H1 (cell line): Measurements from ENCODE around the gene WDR76. TPM values are rescaled to one million over a fixed set of nuclear protein-coding genes. Genes with fewer than 3 reads are reported as not detected.

Experiments
- CTCF ChIA-PET: fragments of 300-600 bp; sonication (Branson Sonifier 250); formaldehyde crosslinking; loops from one replicate; lab custom pipeline; 2021; ENCODE audit not compliant: partially characterized antibody; lab: Charles Lee
- POLR2A ChIA-PET: fragments of 300-600 bp; sonication (Branson Sonifier 250); formaldehyde crosslinking; loops from one replicate; lab custom pipeline; 2021; ENCODE audit warnings: inconsistent platforms; ENCODE audit not compliant: partially characterized antibody; lab: Charles Lee
- DNase-seq, 2 experiments: peaks; one replicate each; pipeline versions ENCODE4 v3.0.0 to v3.0.0-alpha.2; 2010 to 2022; ENCODE audit warnings: low spot score in 2 of 2, low read depth in 1 of 2, mixed read lengths in 1 of 2
- FAIRE-seq: peaks from 2 replicates; lab custom pipeline; 2011; peaks lifted over from hg19 to GRCh38; lab: Jason Lieb, UNC
- H2AFZ ChIP-seq: 2 replicates; pipeline ENCODE4 v1.8.1; 2012; ENCODE audit warnings: low read length, inconsistent platforms
- H2AK5ac ChIP-seq: 2 replicates; pipeline ENCODE4 v1.6.1; 2013; ENCODE audit warnings: low read depth, low read length
- H2BK120ac ChIP-seq: replicated peaks from 2 replicates; pipeline ENCODE3; 2013; ENCODE audit warnings: low read depth, low read length, inconsistent platforms
- H2BK12ac ChIP-seq: 2 replicates; pipeline ENCODE4 v1.6.1; 2013; ENCODE audit warnings: low read depth, low read length
- H2BK15ac ChIP-seq: 2 replicates; pipeline ENCODE4 v1.6.1; 2013; ENCODE audit warnings: low read length
- H2BK20ac ChIP-seq: 2 replicates; pipeline ENCODE4 v1.6.1; 2013; ENCODE audit warnings: low read length
- H2BK5ac ChIP-seq: 2 replicates; pipeline ENCODE4 v1.6.1; 2013; ENCODE audit warnings: low read depth, low read length
- H3K14ac ChIP-seq: 2 replicates; pipeline ENCODE4 v1.6.1; 2013; ENCODE audit warnings: inconsistent platforms; ENCODE audit not compliant: insufficient read length
- H3K18ac ChIP-seq: 2 replicates; pipeline ENCODE4 v1.6.1; 2013; ENCODE audit warnings: low read length; ENCODE audit errors: extremely low read depth
- H3K23ac ChIP-seq: 2 replicates; pipeline ENCODE4 v1.6.1; 2013; ENCODE audit warnings: inconsistent platforms; ENCODE audit not compliant: insufficient read length
- H3K23me2 ChIP-seq: 2 replicates; pipeline ENCODE4 v1.6.1; 2013; ENCODE audit warnings: low read depth, low read length
- H3K27ac ChIP-seq: 2 replicates; pipeline ENCODE4 v1.6.1; 2011; ENCODE audit warnings: low read depth, low read length, inconsistent platforms
- H3K27me3 ChIP-seq, 4 experiments: replicated peaks in 1 of 4; 1 replicate in 1 of 4; 2 replicates in 3 of 4; pipeline versions ENCODE4 v1.6.1 to v1.8.1; 2011 to 2013; ENCODE audit warnings: low read length in 3 of 4, mild to moderate bottlenecking in 3 of 4, inconsistent platforms in 2 of 4, mixed read lengths in 2 of 4, moderate library complexity in 1 of 4; ENCODE audit not compliant: control insufficient read depth in 3 of 4, insufficient read depth in 3 of 4; ENCODE audit errors: extremely low read depth in 1 of 4
- H3K36me3 ChIP-seq, 4 experiments: 2 replicates each; pipeline versions ENCODE4 v1.6.1 to v1.8.1; 2011 to 2013; ENCODE audit warnings: mild to moderate bottlenecking in 4 of 4, low read length in 3 of 4, moderate library complexity in 2 of 4, control low read depth in 1 of 4, inconsistent platforms in 1 of 4; ENCODE audit not compliant: insufficient read depth in 4 of 4, control insufficient read depth in 2 of 4
- H3K4ac ChIP-seq: replicated peaks from 2 replicates; pipeline ENCODE3; 2013; ENCODE audit warnings: low read length, low read depth, mixed read lengths, inconsistent platforms; ENCODE audit not compliant: insufficient read length
- H3K4me1 ChIP-seq, 4 experiments: replicated peaks in 1 of 4; 1 replicate in 1 of 4; 2 replicates in 3 of 4; pipeline versions ENCODE4 v1.6.1 to v1.8.1; 2011 to 2013; ENCODE audit warnings: low read length in 3 of 4, inconsistent platforms in 2 of 4, mixed read lengths in 1 of 4; ENCODE audit not compliant: insufficient read depth in 4 of 4, control insufficient read depth in 3 of 4
- H3K4me2 ChIP-seq, 2 experiments: 2 replicates each; pipeline versions ENCODE4 v1.6.1 to v1.8.1; 2011 to 2013; ENCODE audit warnings: low read depth in 2 of 2, low read length in 2 of 2, control low read depth in 1 of 2, inconsistent platforms in 1 of 2, mild to moderate bottlenecking in 1 of 2; ENCODE audit not compliant: insufficient read depth in 1 of 2
- H3K4me3 ChIP-seq, 4 experiments: fragments of 200-600, 300-600 bp in 1 of 4; sonication (generic), shearing (Covaris generic), sonication (Bioruptor Twin) in 1 of 4; 2 replicates each; pipeline versions ENCODE4 v1.5.1 to v1.8.1; 2011 to 2016; ENCODE audit warnings: low read length in 4 of 4, low read depth in 3 of 4, control low read depth in 2 of 4, inconsistent platforms in 2 of 4, mild to moderate bottlenecking in 2 of 4, mixed read lengths in 1 of 4, moderate library complexity in 1 of 4; ENCODE audit not compliant: insufficient read depth in 2 of 4; ENCODE audit errors: extremely low read depth in 1 of 4
- H3K56ac ChIP-seq: replicated peaks from 2 replicates; pipeline ENCODE3; 2013; ENCODE audit warnings: low read depth, mild to moderate bottlenecking, mixed read lengths, low read length, inconsistent platforms; ENCODE audit not compliant: insufficient read length
- H3K79me1 ChIP-seq: 2 replicates; pipeline ENCODE4 v1.6.1; 2013; ENCODE audit warnings: low read depth, low read length, control low read depth
- H3K79me2 ChIP-seq, 2 experiments: 2 replicates each; pipeline versions ENCODE4 v1.6.1 to v1.8.1; 2012 to 2013; ENCODE audit warnings: low read length in 2 of 2, mild to moderate bottlenecking in 2 of 2, inconsistent platforms in 1 of 2; ENCODE audit not compliant: insufficient read depth in 2 of 2, control insufficient read depth in 1 of 2
- H3K9ac ChIP-seq, 4 experiments: replicated peaks in 1 of 4; 1 replicate in 1 of 4; 2 replicates in 3 of 4; pipeline versions ENCODE4 v1.6.1 to v1.8.1; 2011 to 2013; ENCODE audit warnings: low read depth in 3 of 4, low read length in 3 of 4, control low read depth in 2 of 4, mild to moderate bottlenecking in 2 of 4, moderate library complexity in 2 of 4, inconsistent platforms in 1 of 4; ENCODE audit errors: extremely low read depth in 1 of 4
- H3K9me3 ChIP-seq, 2 experiments: 2 replicates each; pipeline versions ENCODE4 v1.6.1 to v1.8.1; 2012 to 2013; ENCODE audit warnings: mild to moderate bottlenecking in 2 of 2, moderate library complexity in 2 of 2, control low read depth in 1 of 2, inconsistent platforms in 1 of 2, low read depth in 1 of 2, low read length in 1 of 2, mixed read lengths in 1 of 2; ENCODE audit not compliant: insufficient read depth in 2 of 2
- H4K20me1 ChIP-seq, 2 experiments: replicated peaks in 1 of 2; 2 replicates each; pipeline versions ENCODE3 to v1.8.1; 2011 to 2013; ENCODE audit warnings: inconsistent platforms in 2 of 2, low read length in 2 of 2, mild to moderate bottlenecking in 1 of 2; ENCODE audit not compliant: insufficient read depth in 2 of 2, control insufficient read depth in 1 of 2
- H4K5ac ChIP-seq: 2 replicates; pipeline ENCODE4 v1.6.1; 2013; ENCODE audit warnings: low read length, low read depth, mixed read lengths, inconsistent platforms; ENCODE audit not compliant: insufficient read length
- H4K8ac ChIP-seq: 2 replicates; pipeline ENCODE4 v1.8.0; 2013; ENCODE audit warnings: mild to moderate bottlenecking, moderate library complexity, low read length, inconsistent platforms; ENCODE audit not compliant: insufficient read depth; ENCODE audit errors: extremely low read depth
- H4K91ac ChIP-seq: replicated peaks from 2 replicates; pipeline ENCODE3; 2013; ENCODE audit warnings: low read length, mixed read lengths, inconsistent platforms; ENCODE audit not compliant: insufficient read length
- BCL11A ChIP-seq, 2 experiments: IDR thresholded peaks; one replicate each; pipeline ENCODE4 v1.6.1; 2011; ENCODE audit warnings: low read depth in 2 of 2, low read length in 2 of 2, mild to moderate bottlenecking in 2 of 2
- CEBPB ChIP-seq: IDR thresholded peaks from 2 replicates; pipeline ENCODE4 v1.6.1; 2012; ENCODE audit warnings: low read depth, low read length
- JUN ChIP-seq: IDR thresholded peaks from 2 replicates; pipeline ENCODE4 v1.6.1; 2011; ENCODE audit warnings: low read depth, mild to moderate bottlenecking, improper control_type of control experiment, low read length
- KDM1A ChIP-seq: fragments of 200-600, 300-600 bp; sonication (generic); IDR thresholded peaks from 2 replicates; pipeline ENCODE4 v1.7.1; 2016; ENCODE audit warnings: mild to moderate bottlenecking, low read length, borderline replicate concordance
- KDM5A ChIP-seq: fragments of 200-600 bp; IDR thresholded peaks from 2 replicates; pipeline ENCODE4 v1.7.1; 2012; ENCODE audit warnings: mild to moderate bottlenecking, low read length, inconsistent platforms, mixed read lengths
- RFX5 ChIP-seq: IDR thresholded peaks from 2 replicates; pipeline ENCODE4 v1.6.1; 2011; ENCODE audit warnings: low read depth, low read length, improper control_type of control experiment, borderline replicate concordance
- RXRA ChIP-seq: IDR thresholded peaks from 2 replicates; pipeline ENCODE4 v1.6.1; 2011; ENCODE audit warnings: low read depth, mild to moderate bottlenecking, low read length, moderate library complexity; ENCODE audit not compliant: insufficient read depth
- SP1 ChIP-seq: IDR thresholded peaks from 2 replicates; pipeline ENCODE4 v1.6.1; 2011; ENCODE audit warnings: low read depth, low read length
- SP2 ChIP-seq: IDR thresholded peaks from 2 replicates; pipeline ENCODE4 v1.6.1; 2012; ENCODE audit warnings: mild to moderate bottlenecking, low read length, inconsistent platforms
- TAF1 ChIP-seq: IDR thresholded peaks from 2 replicates; pipeline ENCODE4 v1.6.1; 2011; ENCODE audit warnings: mild to moderate bottlenecking, low read depth, low read length
- WGBS, 2 experiments: shearing (Covaris generic) in 1 of 2; methylation state at CpG; one replicate each; pipeline versions ENCODE4 v1.1.6 to v1.1.7; 2013 to 2015; ENCODE audit warnings: low lambda C conversion rate in 2 of 2, mixed read lengths in 2 of 2, inconsistent platforms in 1 of 2, low coverage in 1 of 2, missing lambda C conversion rate in 1 of 2; ENCODE audit not compliant: insufficient replicate concordance in 2 of 2, insufficient coverage in 1 of 2, insufficient read length in 1 of 2; ENCODE audit errors: extremely low coverage in 1 of 2, missing lambda C conversion rate in 1 of 2; 5-methylcytosine and 5-hydroxymethylcytosine counted together
- polyA plus RNA-seq, 7 experiments: library from polyadenylated mRNA; depleted of rRNA in 3 of 7; stranded (reverse) in 5 of 7; unstranded in 2 of 7; fragments of >200 nt in 5 of 7; fragments of 200-250 nt in 2 of 7; gene quantifications; 1 replicate in 5 of 7; 2 replicates in 1 of 7; 4 replicates in 1 of 7; pipeline versions ENCODE4 v1.2.1 to v1.2.3, GENCODE V29; 2011 to 2013; ENCODE audit warnings: missing spikeins in 2 of 7, mixed read lengths in 2 of 7
- total RNA-seq: library from RNA; stranded (reverse); fragmentation: NEBNext Ultra II Directional; extraction: Animal tissue kit (Norgen Biotek cat#: 25700); gene quantifications from 2 replicates; pipeline ENCODE4 v1.2.1, GENCODE V29; 2021
- TF ChIP-seq, protein P1 (sequence below): IDR thresholded peaks from 2 replicates; pipeline ENCODE4 v1.6.1; 2011; ENCODE audit warnings: low read depth, mild to moderate bottlenecking, low read length; ENCODE audit not compliant: insufficient read depth

The WDR76 gene
- total and polyA plus RNA-seq, 2 of the 8 experiments (the other 6 are each of a cell fraction or from before 2014, with no cell fraction given) = 4.1 to 18.9 TPM

DNA sequence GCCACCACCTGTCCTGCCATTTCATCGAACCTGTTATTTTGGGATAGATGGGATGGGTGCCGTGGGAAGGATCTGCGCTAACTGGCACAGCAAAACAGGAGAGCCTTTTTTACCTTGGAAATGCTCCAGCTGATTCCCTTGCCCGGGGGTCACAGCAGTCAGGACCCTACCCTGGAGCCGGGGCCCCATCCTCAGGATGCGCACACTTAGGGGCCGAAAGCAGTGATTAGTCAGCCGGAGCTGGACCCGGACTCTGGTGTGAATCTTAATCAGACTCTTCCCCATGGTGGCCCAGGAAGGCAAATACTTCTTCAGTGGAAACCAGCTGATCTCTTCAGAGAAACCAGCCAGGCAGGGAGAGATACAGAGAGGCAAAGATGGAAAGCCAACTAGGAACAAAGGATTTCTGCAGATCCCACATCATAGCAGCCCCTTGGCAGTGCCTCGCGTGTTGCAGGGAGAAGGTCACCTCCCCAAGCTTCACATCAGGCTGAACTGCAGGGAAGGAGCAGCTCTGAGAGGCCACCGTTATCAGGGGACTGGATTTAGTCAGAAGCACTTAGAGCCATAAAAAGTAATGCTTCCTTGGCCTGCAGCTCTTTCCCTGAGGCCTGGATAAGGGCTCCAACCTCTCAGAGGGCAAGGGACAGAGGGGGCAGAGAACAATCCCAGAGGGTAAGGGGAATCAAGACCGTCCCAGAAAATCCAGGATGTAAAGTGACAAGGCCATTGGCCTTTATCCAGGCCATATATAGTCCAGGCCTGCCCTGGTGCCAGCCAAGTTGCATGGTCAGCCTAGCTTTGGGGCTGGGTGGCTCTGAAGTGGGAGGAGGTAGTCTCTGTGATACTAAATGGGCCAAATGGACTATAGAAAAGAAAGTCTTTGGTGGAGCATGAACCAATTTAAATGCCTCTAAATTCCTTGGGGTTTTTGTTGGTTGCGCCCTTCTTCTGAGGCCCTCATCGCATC is 52.9 kb downstream of the WDR76 start:
- no peak overlapping the region for H2BK12ac ChIP-seq
- 95% methylated on average over 15 of the region's 15 CpGs; no CpG with 5 or more reads in 1 of the 2 experiments for WGBS, 2 experiments
- DNase-seq = no peak
- ChIA-PET POLR2A (interaction anchor here (1.0 to 1.2 kb wide), 2 partner anchors 68 to 316 kb away, joined by 3 read pairs; partner anchors contain the start of gene FRMD5), CTCF (interaction anchor here (1.6 to 5.4 kb wide), 7 partner anchors 7 to 339 kb away, joined by 4 to 54 read pairs (median 20); no protein-coding TSS in a partner anchor)
- no peak for FAIRE-seq
- H4K8ac ChIP-seq = no peak overlapping the region
- H2AK5ac ChIP-seq = no peak overlapping the region
- H4K5ac ChIP-seq = no peak overlapping the region
- no peak overlapping the region for H3K4ac ChIP-seq
- H3K27ac ChIP-seq = no peak overlapping the region
- H3K36me3 ChIP-seq = peaks cover 0 to 3% (median 0%) of the 10 kb centered on the region in 4 experiments; a peak in 3 of 8 replicates
- H2AFZ ChIP-seq = no peak overlapping the region
- no peaks in the 10 kb centered on the region for H3K23me2 ChIP-seq
- no peaks in the 10 kb centered on the region for H4K20me1 ChIP-seq
- no peak overlapping the region for H3K56ac ChIP-seq
- H2BK15ac ChIP-seq = no peak overlapping the region
- H3K9me3 ChIP-seq = no peaks in the 10 kb centered on the region
- H3K27me3 ChIP-seq = no peaks in the 10 kb centered on the region
- H2BK5ac ChIP-seq = no peak overlapping the region
- no peaks in the 10 kb centered on the region for H3K79me2 ChIP-seq
- no peak overlapping the region for H3K23ac ChIP-seq
- no peaks in the 10 kb centered on the region for H3K79me1 ChIP-seq
- H3K9ac ChIP-seq = no peak overlapping the region
- no peak overlapping the region for H3K4me2 ChIP-seq
- H3K18ac ChIP-seq = no peak overlapping the region
- H2BK120ac ChIP-seq = no peak overlapping the region
- peaks cover 0 to 13% (median 5%) of the 10 kb centered on the region in 4 experiments; a peak in 3 of 7 replicates for H3K4me1 ChIP-seq
- H3K4me3 ChIP-seq = no peak overlapping the region
- H2BK20ac ChIP-seq = no peak overlapping the region
- H4K91ac ChIP-seq = no peak overlapping the region
- H3K14ac ChIP-seq = no peak overlapping the region
- no peak for TF ChIP-seq RFX5
- TF ChIP-seq CEBPB = no peak
- TF ChIP-seq SP2 = no peak
- TF ChIP-seq, protein P1, sequence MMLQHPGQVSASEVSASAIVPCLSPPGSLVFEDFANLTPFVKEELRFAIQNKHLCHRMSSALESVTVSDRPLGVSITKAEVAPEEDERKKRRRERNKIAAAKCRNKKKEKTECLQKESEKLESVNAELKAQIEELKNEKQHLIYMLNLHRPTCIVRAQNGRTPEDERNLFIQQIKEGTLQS = no peak
- no peak for TF ChIP-seq RXRA
- TF ChIP-seq BCL11A (IDR thresholded peaks at IDR 0.05; ENCODE audit: low read depth in 2 of 2, low read length in 2 of 2) = no peak
- TF ChIP-seq KDM1A = no peak
- TF ChIP-seq TAF1 = no peak
- TF ChIP-seq KDM5A = no peak
- TF ChIP-seq JUN = no peak
- TF ChIP-seq SP1 = no peak
